GM20431 (cell line): Measurements from ENCODE around the gene PERCC1.

Source experiments
- in situ Hi-C: fragments of 300-500 bp; cut with MseI, MboI; formaldehyde crosslinking; loops from one replicate; pipeline ENCODE4 v1.15.0; 2020; ENCODE audit warnings: low sequenced_read_pairs; ENCODE audit not compliant: unreplicated experiment

Gene PERCC1

GRCh38 chr16:1446296-1447080, 15.6 kb downstream of the PERCC1 start:
- in situ Hi-C loops = no loop called here

DNA sequence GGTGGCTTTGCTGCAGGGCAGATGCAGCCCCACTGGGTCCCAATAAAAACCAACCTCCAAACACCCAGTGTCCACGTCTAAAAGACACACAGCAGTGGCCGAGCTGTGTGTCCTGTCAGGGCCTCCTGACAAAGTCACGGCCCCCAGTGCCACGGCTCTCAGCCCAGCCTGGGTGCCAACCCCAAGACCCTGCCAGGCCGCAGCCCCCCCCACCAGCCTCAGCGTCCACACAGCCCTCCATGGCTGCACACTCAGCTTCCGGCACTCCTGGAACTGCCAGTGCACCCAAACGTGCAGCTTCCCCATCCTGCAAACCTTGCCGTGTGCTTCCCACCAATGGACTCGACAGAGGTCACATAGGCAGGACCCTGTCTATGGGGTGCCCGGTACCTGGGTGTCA, 17.1 kb downstream of the PERCC1 start:
- in situ Hi-C loops = no loop called here

GRCh38 chr16:1448536-1449116, 17.7 kb downstream of the PERCC1 start:
- in situ Hi-C loops = no loop called here

DNA sequence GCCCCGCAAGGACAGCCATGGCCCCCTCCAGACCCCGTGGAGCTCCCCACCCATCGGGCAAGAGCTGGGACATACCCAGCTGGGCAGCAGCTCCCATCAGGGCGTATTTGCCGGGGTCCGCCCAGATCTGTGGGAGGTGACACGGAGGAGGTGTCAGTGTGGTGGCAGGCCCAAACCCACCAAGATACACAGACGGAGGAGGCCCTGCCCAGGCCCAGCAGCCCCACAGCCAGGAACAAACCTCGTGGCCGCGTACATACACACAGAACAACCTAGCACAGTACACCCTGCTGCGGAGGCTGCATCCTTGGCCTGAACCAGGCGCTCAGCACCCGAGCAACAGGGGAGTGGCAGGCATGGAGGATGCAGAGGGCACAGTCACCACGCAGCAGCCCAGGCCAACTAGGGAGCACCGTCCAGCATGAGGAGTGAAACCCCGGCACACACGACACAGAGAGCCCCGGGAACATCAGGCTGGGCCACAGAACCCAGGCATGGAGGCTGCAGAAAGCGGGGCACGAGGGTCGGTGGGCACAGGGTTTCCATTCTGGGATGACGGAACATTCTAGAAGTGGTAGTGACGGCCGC, 18.4 kb downstream of the PERCC1 start:
- in situ Hi-C loops = no loop called here

GRCh38 chr16:1450218-1450617, 19.3 kb downstream of the PERCC1 start:
- in situ Hi-C loops = no loop called here

- in situ Hi-C loops = no loop called here
Observed at GRCh38 chr16:1450841-1451240, 20.0 kb downstream of the PERCC1 start.

GRCh38 chr16:1451702-1452392, 21.0 kb downstream of the PERCC1 start:
- in situ Hi-C loops = no loop called here

- in situ Hi-C loops = no loop called here
Observed at GRCh38 chr16:1452530-1452929, 21.7 kb downstream of the PERCC1 start.

- in situ Hi-C loops = no loop called here
Observed at GRCh38 chr16:1453316-1453715, 22.4 kb downstream of the PERCC1 start.

GRCh38 chr16:1454561-1454960, 23.7 kb downstream of the PERCC1 start:
- in situ Hi-C loops = no loop called here

DNA sequence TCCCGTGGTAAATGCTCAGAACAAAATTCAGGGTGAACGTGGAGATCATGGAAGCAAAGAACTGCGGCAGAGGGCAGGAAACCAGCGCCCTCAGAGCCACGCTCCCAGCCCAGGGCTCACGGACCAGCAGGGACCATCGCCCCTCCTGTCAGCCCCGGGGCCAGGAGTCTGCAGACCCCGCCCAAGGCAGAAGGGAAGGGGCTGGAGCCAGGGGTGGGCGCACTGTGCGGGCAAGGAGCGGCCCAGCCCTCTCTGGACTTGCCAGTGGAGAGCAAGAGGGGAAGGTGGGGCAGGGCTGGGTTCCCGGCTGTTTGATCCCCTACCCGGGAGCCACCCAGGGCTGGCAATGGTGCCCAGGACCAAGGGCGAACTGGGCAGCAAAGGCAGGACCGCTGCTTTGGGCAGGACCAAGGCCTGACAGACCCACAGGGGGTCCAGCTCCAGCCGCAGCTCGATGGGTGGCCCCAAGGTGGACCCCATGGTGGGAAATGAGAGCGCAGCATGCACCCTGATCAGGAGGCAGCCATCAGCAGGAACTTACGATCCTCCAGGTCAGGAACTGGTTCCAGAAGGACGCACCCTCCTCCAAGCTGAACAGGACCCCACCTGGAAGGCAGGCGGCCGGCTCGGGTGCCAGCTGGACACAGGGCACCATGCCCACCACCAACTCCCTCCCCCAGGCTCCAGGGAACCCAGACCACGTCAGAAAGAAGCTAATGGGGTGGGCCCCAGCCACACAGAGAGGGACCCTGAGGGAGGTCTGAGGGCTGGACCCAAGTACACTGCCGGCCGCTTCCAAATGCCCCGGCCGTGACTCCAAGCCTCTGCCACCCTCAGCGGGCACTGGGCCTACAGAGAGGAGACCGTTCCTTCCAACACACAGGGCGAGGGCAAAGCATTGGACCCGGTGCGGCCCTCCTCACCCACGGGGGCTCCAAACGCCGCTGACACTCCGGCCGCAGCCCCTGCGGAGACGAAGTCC, 24.6 kb downstream of the PERCC1 start:
- in situ Hi-C loops = no loop called here

GRCh38 chr16:1456951-1457350, 26.1 kb downstream of the PERCC1 start:
- in situ Hi-C loops = no loop called here

GRCh38 chr16:1457489-1458245, 26.8 kb downstream of the PERCC1 start:
- in situ Hi-C loops = no loop called here

- in situ Hi-C loops = no loop called here
Observed at GRCh38 chr16:1458336-1458976, 27.6 kb downstream of the PERCC1 start.

- in situ Hi-C loops = no loop called here
Observed at GRCh38 chr16:1458977-1459341, 28.1 kb downstream of the PERCC1 start.

- in situ Hi-C loops = no loop called here
Observed at GRCh38 chr16:1459967-1460366, 29.1 kb downstream of the PERCC1 start.

DNA sequence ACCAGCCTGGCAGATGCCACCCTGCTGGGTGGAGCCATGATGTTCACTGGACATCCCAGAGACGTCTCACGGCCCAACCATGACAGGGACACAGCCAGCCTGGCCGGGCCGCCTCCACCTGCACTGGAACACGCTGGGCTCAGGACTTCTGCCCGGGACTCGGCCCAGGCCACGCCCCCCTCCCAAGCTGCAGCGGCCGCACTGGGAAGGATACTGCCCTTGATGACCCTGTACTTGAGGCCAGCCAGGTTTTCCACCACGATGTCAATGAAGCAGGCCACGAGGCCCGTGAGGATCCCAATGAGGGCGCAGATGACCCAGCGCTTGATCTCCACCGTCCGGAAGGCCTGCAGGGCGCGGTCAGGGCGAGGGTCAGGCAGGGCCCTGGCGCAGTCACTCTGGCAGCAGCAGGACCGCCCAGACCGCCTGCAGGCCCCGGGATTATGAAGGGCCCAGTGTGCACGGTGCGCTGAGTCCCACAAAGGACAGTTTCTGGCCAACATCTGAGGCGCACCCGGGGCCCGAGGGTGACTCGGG, 29.8 kb downstream of the PERCC1 start:
- in situ Hi-C loops = no loop called here

DNA sequence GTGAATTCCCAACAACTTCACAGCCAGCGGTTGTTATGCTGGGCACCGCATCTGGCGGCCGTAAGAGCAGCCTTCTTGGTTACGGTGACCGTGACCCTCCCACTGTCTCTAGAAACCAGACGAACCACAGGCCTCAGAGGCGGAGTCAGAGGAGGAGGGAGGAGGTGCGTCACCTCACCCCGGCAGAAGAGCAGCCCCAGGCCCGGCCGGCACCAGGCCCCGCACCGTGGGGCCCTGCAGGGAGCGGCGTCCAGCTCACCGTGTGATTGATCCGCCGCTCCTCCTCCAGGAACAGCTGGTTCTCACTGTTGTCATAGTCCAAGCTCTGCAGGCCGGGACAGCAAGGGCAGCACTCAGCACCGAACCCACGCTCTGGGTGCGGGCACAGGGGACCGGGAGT, 30.3 kb downstream of the PERCC1 start:
- in situ Hi-C loops = no loop called here
